Astrocyte (in vitro differentiated cells and primary cell): ENCODE data around the gene ZKSCAN7. TPM values are rescaled to one million over a fixed set of nuclear protein-coding genes. Genes with fewer than 3 reads are reported as not detected.

ENCODE experiments used
- DNase-seq: peaks from one replicate; pipeline ENCODE4 v3.0.0-alpha.2; 2010; ENCODE audit warnings: low read depth
- FAIRE-seq: peaks from 2 replicates; lab custom pipeline; 2011; peaks lifted over from hg19 to GRCh38; lab: Jason Lieb, UNC
- H2AFZ ChIP-seq: 2 replicates; pipeline ENCODE4 v1.6.0; 2012; ENCODE audit warnings: low read depth, low read length, inconsistent platforms
- H3K27ac ChIP-seq: 2 replicates; pipeline ENCODE4 v1.5.1; 2011; ENCODE audit warnings: low read depth, low read length, inconsistent platforms
- H3K27me3 ChIP-seq: 2 replicates; pipeline ENCODE4 v1.6.0; 2011; ENCODE audit warnings: low read length, inconsistent platforms; ENCODE audit not compliant: insufficient read depth
- H3K36me3 ChIP-seq: 2 replicates; pipeline ENCODE4 v1.5.1; 2011; ENCODE audit warnings: low read length, inconsistent platforms; ENCODE audit not compliant: insufficient read depth
- H3K4me1 ChIP-seq: 2 replicates; pipeline ENCODE4 v1.5.1; 2011; ENCODE audit warnings: low read length, inconsistent platforms; ENCODE audit not compliant: insufficient read depth
- H3K4me2 ChIP-seq: 2 replicates; pipeline ENCODE4 v1.6.0; 2012; ENCODE audit warnings: low read length, inconsistent platforms
- H3K4me3 ChIP-seq: 2 replicates; pipeline ENCODE4 v1.5.1; 2011; ENCODE audit warnings: low read depth, mild to moderate bottlenecking, low read length, inconsistent platforms; ENCODE audit not compliant: insufficient read depth
- H3K79me2 ChIP-seq: 2 replicates; pipeline ENCODE4 v1.6.0; 2012; ENCODE audit warnings: mild to moderate bottlenecking, low read length, inconsistent platforms; ENCODE audit not compliant: insufficient read depth
- H3K9ac ChIP-seq: 2 replicates; pipeline ENCODE4 v1.6.0; 2012; ENCODE audit warnings: mild to moderate bottlenecking, low read length, inconsistent platforms
- H3K9me3 ChIP-seq: 2 replicates; pipeline ENCODE4 v1.5.1; 2012; ENCODE audit warnings: low read depth, mild to moderate bottlenecking, low read length, inconsistent platforms; ENCODE audit not compliant: insufficient read depth
- H4K20me1 ChIP-seq: 2 replicates; pipeline ENCODE4 v1.6.0; 2012; ENCODE audit warnings: low read length, inconsistent platforms; ENCODE audit not compliant: insufficient read depth
- H3K27ac Mint-ChIP-seq: one replicate; pipeline ENCODE4 v1.8.0; 2021; ENCODE audit warnings: mild to moderate bottlenecking, mixed read lengths; ENCODE audit not compliant: unreplicated experiment
- H3K27me3 Mint-ChIP-seq: one replicate; pipeline ENCODE4 v1.8.0; 2021; ENCODE audit warnings: low read depth, mixed read lengths; ENCODE audit not compliant: unreplicated experiment
- H3K36me3 Mint-ChIP-seq: one replicate; pipeline ENCODE4 v1.8.0; 2021; ENCODE audit warnings: low read depth, mixed read lengths; ENCODE audit not compliant: unreplicated experiment
- H3K4me1 Mint-ChIP-seq: one replicate; pipeline ENCODE4 v1.8.0; 2021; ENCODE audit warnings: low read depth, mixed read lengths; ENCODE audit not compliant: unreplicated experiment
- H3K4me3 Mint-ChIP-seq: one replicate; pipeline ENCODE4 v1.8.0; 2021; ENCODE audit warnings: mild to moderate bottlenecking, moderate library complexity, mixed read lengths; ENCODE audit not compliant: unreplicated experiment
- H3K9me3 Mint-ChIP-seq: one replicate; pipeline ENCODE4 v1.8.0; 2021; ENCODE audit warnings: mild to moderate bottlenecking, mixed read lengths; ENCODE audit not compliant: unreplicated experiment
- CTCF ChIP-seq: IDR thresholded peaks from 2 replicates; pipeline ENCODE4 v1.5.1; 2011; ENCODE audit warnings: low read depth, mild to moderate bottlenecking, inconsistent platforms, low read length, moderate library complexity; ENCODE audit not compliant: insufficient read depth
- EZH2 ChIP-seq: IDR thresholded peaks from 2 replicates; pipeline ENCODE4 v1.6.1; 2012; ENCODE audit warnings: mild to moderate bottlenecking, low read length, inconsistent platforms; ENCODE audit not compliant: insufficient read depth
- total RNA-seq: library from RNA; stranded (reverse); gene quantifications from 2 replicates; pipeline ENCODE4 v1.2.1, GENCODE V29; 2021

ZKSCAN7 gene
- total RNA-seq, 1 donor from 2014 or later, result 4.8 TPM

- no peak for TF ChIP-seq CTCF
- TF ChIP-seq EZH2, result no peak
Measured at GRCh38 chr3:44518782-44519156, 36.2 kb upstream of the ZKSCAN7 start.

GRCh38 chr3:44521721-44522120, 33.3 kb upstream of the ZKSCAN7 start:
- H3K79me2 ChIP-seq, result no peaks in the 10 kb centered on the region
- H3K4me3 Mint-ChIP-seq, result no peak overlapping the region
- no peaks in the 10 kb centered on the region for H4K20me1 ChIP-seq
- no peak for DNase-seq
- peaks cover 14% of the 10 kb centered on the region for H3K4me1 Mint-ChIP-seq
- H3K4me2 ChIP-seq, result no peak overlapping the region
- no peaks in the 10 kb centered on the region for H3K27me3 ChIP-seq
- no peak overlapping the region for H3K27ac Mint-ChIP-seq
- H3K27me3 Mint-ChIP-seq, result peaks cover 8% of the 10 kb centered on the region
- no peak overlapping the region for H3K27ac ChIP-seq
- no peaks in the 10 kb centered on the region for H3K4me1 ChIP-seq
- H3K4me3 ChIP-seq, result no peak overlapping the region
- no peak overlapping the region for H3K9ac ChIP-seq
- H3K9me3 Mint-ChIP-seq, result peaks cover 2% of the 10 kb centered on the region
- no peaks in the 10 kb centered on the region for H3K36me3 ChIP-seq
- TF ChIP-seq CTCF (no peak), EZH2 (no peak)
- no peak for FAIRE-seq
- no peaks in the 10 kb centered on the region for H3K36me3 Mint-ChIP-seq
- no peak overlapping the region for H2AFZ ChIP-seq
- no peaks in the 10 kb centered on the region for H3K9me3 ChIP-seq

More at GRCh38 chr3:44518782-44519156, 36.2 kb upstream of the ZKSCAN7 start:
- Histone ChIP-seq H3K9me3 (no peaks in the 10 kb centered on the region), H3K27ac (no peak overlapping the region), H3K9ac (no peak overlapping the region), H3K4me3 (no peak overlapping the region), H2AFZ (no peak overlapping the region), H3K4me1 (no peaks in the 10 kb centered on the region), H4K20me1 (no peaks in the 10 kb centered on the region), H3K4me2 (no peak overlapping the region), H3K36me3 (no peaks in the 10 kb centered on the region), H3K27me3 (no peaks in the 10 kb centered on the region), H3K79me2 (no peaks in the 10 kb centered on the region)
- no peak overlapping the region for H3K27ac Mint-ChIP-seq
- H3K9me3 Mint-ChIP-seq, result peaks cover 2% of the 10 kb centered on the region
- no peaks in the 10 kb centered on the region for H3K36me3 Mint-ChIP-seq
- no peak overlapping the region for H3K4me3 Mint-ChIP-seq
- peaks cover 6% of the 10 kb centered on the region for H3K4me1 Mint-ChIP-seq
- peaks cover 6% of the 10 kb centered on the region for H3K27me3 Mint-ChIP-seq
- no peak for FAIRE-seq
- no peak for DNase-seq

- H3K9me3 Mint-ChIP-seq, result peaks cover 2% of the 10 kb centered on the region
- H3K36me3 ChIP-seq, result no peaks in the 10 kb centered on the region
- no peaks in the 10 kb centered on the region for H3K79me2 ChIP-seq
- no peak overlapping the region for H3K4me3 ChIP-seq
- H3K27ac ChIP-seq, result no peak overlapping the region
- H3K4me3 Mint-ChIP-seq, result no peak overlapping the region
- no peaks in the 10 kb centered on the region for H3K4me1 ChIP-seq
- H4K20me1 ChIP-seq, result no peaks in the 10 kb centered on the region
- no peaks in the 10 kb centered on the region for H3K36me3 Mint-ChIP-seq
- no peaks in the 10 kb centered on the region for H3K9me3 ChIP-seq
- no peaks in the 10 kb centered on the region for H3K27me3 ChIP-seq
- peaks cover 8% of the 10 kb centered on the region for H3K27me3 Mint-ChIP-seq
- DNase-seq (no peak), FAIRE-seq (no peak)
- TF ChIP-seq CTCF, result no peak
- TF ChIP-seq EZH2, result no peak
- H3K9ac ChIP-seq, result no peak overlapping the region
- H3K4me2 ChIP-seq, result no peak overlapping the region
- peaks cover 14% of the 10 kb centered on the region for H3K4me1 Mint-ChIP-seq
- no peak overlapping the region for H2AFZ ChIP-seq
- H3K27ac Mint-ChIP-seq, result no peak overlapping the region
Measured at GRCh38 chr3:44522494-44522933, 32.5 kb upstream of the ZKSCAN7 start.
